ENCODE results near the gene FER1L5.

- TF ChIP-seq EZH2 (optimal IDR thresholded peaks at IDR 0.05; ENCODE audit: low read depth, low read length) (no peak), CTCF (IDR thresholded peaks at IDR 0.05; ENCODE audit: low read length) (no peak)
Observed at GRCh38 chr2:96739076-96739632, 96.6 kb downstream of the FER1L5 start.
